ENCODE measurements around the gene PPA2. TPM values are rescaled to one million over a fixed set of nuclear protein-coding genes. Genes with fewer than 3 reads are reported as not detected.
"Not testable (repeated sequence)": the region's sequence is repeated elsewhere in the genome, so short reads cannot be mapped to it uniquely, and the experiment has no call there.

The PPA2 gene
- total and polyA plus RNA-seq, 4 donors, result 69.3 to 113 (median 82.7) TPM

DNA sequence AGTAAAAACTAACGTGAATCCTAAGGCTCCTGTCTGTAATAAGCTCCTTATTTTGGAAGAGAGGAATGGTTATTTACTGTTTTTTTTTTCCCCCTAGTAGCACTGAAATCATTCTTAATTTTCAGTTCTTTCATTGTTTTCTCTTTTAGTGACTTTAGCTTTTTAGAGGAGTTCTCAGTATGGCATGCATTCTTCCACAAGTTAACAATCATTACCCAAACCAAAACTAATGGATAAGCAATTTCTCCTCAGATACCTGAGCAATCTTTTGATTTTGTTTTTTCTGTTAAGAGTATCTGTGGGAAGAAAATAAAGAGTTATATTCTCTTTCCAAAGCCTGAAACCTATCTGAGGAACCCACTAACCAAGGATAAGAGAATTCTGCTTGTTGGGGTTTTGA is 16.7 kb upstream of the PPA2 start:
- H3K36me3 ChIP-seq (ENCODE audit: control insufficient read depth, insufficient read depth, low read length), result no peaks in the 10 kb centered on the region
- no peak overlapping the region for H3K27ac ChIP-seq (ENCODE audit: low read depth, low read length)
- no peaks in the 10 kb centered on the region for H3K4me1 ChIP-seq (ENCODE audit: control insufficient read depth, insufficient read depth, low read length)
- no peaks in the 10 kb centered on the region for H3K27me3 ChIP-seq (ENCODE audit: control insufficient read depth, insufficient read depth, low read length)
- H3K9me3 ChIP-seq (ENCODE audit: control insufficient read depth, insufficient read depth, low read length), result no peaks in the 10 kb centered on the region
- no peak for DNase-seq (ENCODE audit: low read depth in 4 of 6, low spot score in 6 of 6)
- WGBS (ENCODE audit: insufficient coverage), result no CpG with 5 or more reads among the region's 1 CpG
- H3K4me3 ChIP-seq (ENCODE audit: low read depth, low read length), result no peak overlapping the region

GRCh38 chr4:105483840-105484239 is 10.0 kb upstream of the PPA2 start:
- Histone ChIP-seq H3K36me3 (ENCODE audit: control insufficient read depth, insufficient read depth, low read length) (no peaks in the 10 kb centered on the region), H3K4me1 (ENCODE audit: control insufficient read depth, insufficient read depth, low read length) (no peaks in the 10 kb centered on the region), H3K27me3 (ENCODE audit: control insufficient read depth, insufficient read depth, low read length) (no peaks in the 10 kb centered on the region), H3K27ac (ENCODE audit: low read depth, low read length) (no peak overlapping the region), H3K4me3 (ENCODE audit: low read depth, low read length) (no peak overlapping the region), H3K9me3 (ENCODE audit: control insufficient read depth, insufficient read depth, low read length) (no peaks in the 10 kb centered on the region)
- WGBS (ENCODE audit: insufficient coverage), result 79% methylated on average over 2 of the region's 3 CpGs
- DNase-seq (ENCODE audit: low read depth in 4 of 6, low spot score in 6 of 6), result no peak

DNA sequence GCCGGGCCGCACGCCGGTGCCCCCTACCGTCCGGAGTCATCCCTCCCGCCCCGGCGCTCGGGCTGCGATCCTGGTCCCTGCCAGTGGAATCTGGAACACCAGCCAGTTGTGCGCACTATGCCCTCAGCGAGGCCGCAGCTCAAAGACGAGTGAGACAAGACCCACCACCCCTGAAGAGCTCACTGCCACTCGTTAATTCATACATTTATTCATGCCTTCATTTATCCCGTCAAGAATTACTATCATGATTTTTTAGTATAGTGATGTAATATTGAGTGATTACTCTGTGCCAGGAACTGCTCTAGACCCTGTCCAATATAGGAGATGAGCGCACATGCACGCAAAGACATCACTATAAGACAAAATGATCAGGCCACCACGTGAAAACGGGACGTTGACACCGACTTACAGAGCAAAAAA is 247 bp upstream of the PPA2 start:
- Histone ChIP-seq H3K9me3 (ENCODE audit: control insufficient read depth, insufficient read depth, low read length) (no peaks in the 10 kb centered on the region), H3K36me3 (ENCODE audit: control insufficient read depth, insufficient read depth, low read length) (no peaks in the 10 kb centered on the region), H3K27me3 (ENCODE audit: control insufficient read depth, insufficient read depth, low read length) (no peaks in the 10 kb centered on the region), H3K4me1 (ENCODE audit: control insufficient read depth, insufficient read depth, low read length) (no peaks in the 10 kb centered on the region), H3K27ac (ENCODE audit: low read depth, low read length) (peak overlapping the region; percentile 98), H3K4me3 (ENCODE audit: low read depth, low read length) (peak overlapping the region; percentile 96)
- peak in 4 of 6 donors; percentile 58 to 94 (median 76) for DNase-seq (ENCODE audit: low read depth in 4 of 6, low spot score in 6 of 6)
- 8% methylated on average over 15 of the region's 23 CpGs for WGBS (ENCODE audit: insufficient coverage)

DNA sequence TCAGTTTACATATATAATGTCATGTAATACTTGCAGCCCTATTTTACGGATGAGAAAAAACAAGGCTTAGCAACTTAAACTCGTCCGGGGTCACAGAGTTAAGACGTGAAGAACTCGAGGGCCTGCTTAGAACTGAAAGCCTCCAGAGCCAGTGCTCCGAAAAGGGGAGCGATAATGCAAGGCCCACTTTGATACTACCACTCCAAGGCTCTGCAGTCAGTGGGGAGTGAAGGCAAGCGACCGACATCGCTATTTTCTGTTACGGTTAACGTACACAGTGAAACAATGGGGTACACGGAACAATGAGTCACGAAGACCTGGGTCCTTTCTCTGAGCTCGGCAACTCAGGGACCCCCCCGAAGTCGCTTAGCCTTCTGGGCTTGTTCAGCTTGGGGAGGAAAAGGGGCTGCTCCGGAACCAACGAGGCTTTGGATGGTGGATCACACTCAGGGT is 965 bp downstream of the PPA2 start:
- no peaks in the 10 kb centered on the region for H3K9me3 ChIP-seq (ENCODE audit: control insufficient read depth, insufficient read depth, low read length)
- H3K36me3 ChIP-seq (ENCODE audit: control insufficient read depth, insufficient read depth, low read length), result no peaks in the 10 kb centered on the region
- no peaks in the 10 kb centered on the region for H3K27me3 ChIP-seq (ENCODE audit: control insufficient read depth, insufficient read depth, low read length)
- no peaks in the 10 kb centered on the region for H3K4me1 ChIP-seq (ENCODE audit: control insufficient read depth, insufficient read depth, low read length)
- peak in 1 of 6 donors; percentile 77 for DNase-seq (ENCODE audit: low read depth in 4 of 6, low spot score in 6 of 6)
- H3K4me3 ChIP-seq (ENCODE audit: low read depth, low read length), result peak overlapping the region; percentile 96
- under 1% methylated on average over 19 of the region's 19 CpGs for WGBS (ENCODE audit: insufficient coverage)
- H3K27ac ChIP-seq (ENCODE audit: low read depth, low read length), result peak overlapping the region; percentile 98

DNA sequence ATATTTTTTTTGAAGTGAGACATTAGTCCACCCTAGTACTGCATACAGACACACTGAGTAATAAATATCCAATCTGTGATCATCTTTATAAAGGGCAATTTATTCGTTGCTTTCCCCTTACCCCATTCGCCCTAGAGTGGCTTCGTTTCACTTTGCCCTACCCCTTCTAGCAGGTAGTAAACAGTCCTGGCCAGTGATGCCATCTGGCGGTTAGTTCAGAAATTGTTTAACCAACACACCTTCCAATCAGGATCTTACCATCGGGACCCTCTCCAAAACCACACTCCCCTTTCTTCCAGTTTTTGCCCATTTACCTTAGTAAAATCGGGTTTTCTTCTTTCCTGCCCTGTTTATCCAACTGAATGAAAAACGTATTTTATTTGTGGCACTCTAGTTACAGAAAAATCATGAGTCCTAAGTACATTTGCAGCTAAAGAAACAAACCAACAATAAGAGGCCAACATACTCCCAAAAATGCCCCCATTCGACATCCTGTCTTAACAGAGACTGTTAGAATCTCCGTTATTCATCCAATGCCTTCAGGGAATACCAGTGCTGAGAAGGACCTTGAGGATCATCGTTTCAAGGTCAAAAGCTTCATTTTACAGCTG is 2.2 kb downstream of the PPA2 start:
- Histone ChIP-seq H3K4me1 (ENCODE audit: control insufficient read depth, insufficient read depth, low read length) (no peaks in the 10 kb centered on the region), H3K27me3 (ENCODE audit: control insufficient read depth, insufficient read depth, low read length) (no peaks in the 10 kb centered on the region), H3K4me3 (ENCODE audit: low read depth, low read length) (peak overlapping the region; percentile 96), H3K27ac (ENCODE audit: low read depth, low read length) (no peak overlapping the region), H3K9me3 (ENCODE audit: control insufficient read depth, insufficient read depth, low read length) (no peaks in the 10 kb centered on the region), H3K36me3 (ENCODE audit: control insufficient read depth, insufficient read depth, low read length) (no peaks in the 10 kb centered on the region)
- DNase-seq (ENCODE audit: low read depth in 4 of 6, low spot score in 6 of 6), result peak; percentile 33 to 94 (median 68)
- WGBS (ENCODE audit: insufficient coverage), result 16% methylated on average over 8 of the region's 10 CpGs

GRCh38 chr4:105470766-105471165 is 3.1 kb downstream of the PPA2 start:
- Histone ChIP-seq H3K36me3 (ENCODE audit: control insufficient read depth, insufficient read depth, low read length) (no peaks in the 10 kb centered on the region), H3K27me3 (ENCODE audit: control insufficient read depth, insufficient read depth, low read length) (no peaks in the 10 kb centered on the region), H3K27ac (ENCODE audit: low read depth, low read length) (no peak overlapping the region), H3K9me3 (ENCODE audit: control insufficient read depth, insufficient read depth, low read length) (no peaks in the 10 kb centered on the region), H3K4me1 (ENCODE audit: control insufficient read depth, insufficient read depth, low read length) (no peaks in the 10 kb centered on the region), H3K4me3 (ENCODE audit: low read depth, low read length) (no peak overlapping the region)
- 94% methylated on average over 4 of the region's 6 CpGs for WGBS (ENCODE audit: insufficient coverage)
- no peak for DNase-seq (ENCODE audit: low read depth in 4 of 6, low spot score in 6 of 6)

DNA sequence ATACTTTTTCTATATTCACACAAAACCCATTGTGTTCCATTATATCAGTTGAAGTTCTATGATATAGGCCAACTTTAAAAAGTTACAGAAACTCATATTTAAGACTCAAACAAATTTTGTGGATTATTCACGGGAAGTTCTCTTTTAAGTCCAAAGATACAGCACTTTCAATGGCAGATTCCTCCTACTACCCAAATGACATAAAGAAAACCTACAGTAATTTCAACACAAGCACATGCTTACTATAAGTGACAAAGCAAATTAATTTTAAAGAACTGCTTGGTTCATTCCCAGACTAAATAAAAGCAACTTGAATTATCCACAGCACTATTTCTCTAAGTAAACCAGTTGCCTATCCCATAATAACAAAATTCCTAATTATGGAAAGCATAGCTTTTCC is 4.1 kb downstream of the PPA2 start:
- no peaks in the 10 kb centered on the region for H3K27me3 ChIP-seq (ENCODE audit: control insufficient read depth, insufficient read depth, low read length)
- H3K4me3 ChIP-seq (ENCODE audit: low read depth, low read length), result no peak overlapping the region
- H3K36me3 ChIP-seq (ENCODE audit: control insufficient read depth, insufficient read depth, low read length), result no peaks in the 10 kb centered on the region
- no peaks in the 10 kb centered on the region for H3K9me3 ChIP-seq (ENCODE audit: control insufficient read depth, insufficient read depth, low read length)
- no peak for DNase-seq (ENCODE audit: low read depth in 4 of 6, low spot score in 6 of 6)
- H3K4me1 ChIP-seq (ENCODE audit: control insufficient read depth, insufficient read depth, low read length), result no peaks in the 10 kb centered on the region
- 100% methylated on average over 1 of the region's 1 CpG for WGBS (ENCODE audit: insufficient coverage)
- H3K27ac ChIP-seq (ENCODE audit: low read depth, low read length), result no peak overlapping the region

GRCh38 chr4:105466580-105466979 is 7.3 kb downstream of the PPA2 start:
- no peak overlapping the region for H3K27ac ChIP-seq (ENCODE audit: low read depth, low read length)
- DNase-seq (ENCODE audit: low read depth in 4 of 6, low spot score in 6 of 6), result no peak
- no peaks in the 10 kb centered on the region for H3K9me3 ChIP-seq (ENCODE audit: control insufficient read depth, insufficient read depth, low read length)
- H3K4me1 ChIP-seq (ENCODE audit: control insufficient read depth, insufficient read depth, low read length), result no peaks in the 10 kb centered on the region
- no peaks in the 10 kb centered on the region for H3K36me3 ChIP-seq (ENCODE audit: control insufficient read depth, insufficient read depth, low read length)
- WGBS (ENCODE audit: insufficient coverage), result 100% methylated on average over 5 of the region's 6 CpGs
- H3K27me3 ChIP-seq (ENCODE audit: control insufficient read depth, insufficient read depth, low read length), result no peaks in the 10 kb centered on the region
- no peak overlapping the region for H3K4me3 ChIP-seq (ENCODE audit: low read depth, low read length)

DNA sequence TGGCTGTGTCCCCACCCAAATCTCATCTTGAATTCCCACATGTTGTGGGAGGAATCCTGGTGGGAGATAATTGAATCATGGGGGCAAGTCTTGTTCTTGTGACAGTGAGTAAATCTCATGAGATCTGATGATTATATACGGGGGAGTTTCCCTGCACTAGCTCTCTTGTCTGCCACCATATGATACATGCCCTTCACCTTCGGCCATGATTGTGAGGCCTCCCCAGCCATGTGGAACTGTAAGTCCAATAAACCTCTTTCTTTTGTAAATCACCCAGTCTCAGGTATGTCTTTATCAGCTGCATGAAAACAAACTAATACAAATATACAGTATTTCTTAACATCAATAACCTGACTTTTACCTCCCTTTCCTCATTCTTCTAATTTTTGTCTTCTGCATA is 9.3 kb downstream of the PPA2 start:
- not testable (repeated sequence) for DNase-seq (ENCODE audit: low read depth in 4 of 6, low spot score in 6 of 6); H3K36me3 ChIP-seq (ENCODE audit: control insufficient read depth, insufficient read depth, low read length); H3K4me1 ChIP-seq (ENCODE audit: control insufficient read depth, insufficient read depth, low read length); H3K27me3 ChIP-seq (ENCODE audit: control insufficient read depth, insufficient read depth, low read length); H3K27ac ChIP-seq (ENCODE audit: low read depth, low read length); H3K4me3 ChIP-seq (ENCODE audit: low read depth, low read length); H3K9me3 ChIP-seq (ENCODE audit: control insufficient read depth, insufficient read depth, low read length)
- WGBS (ENCODE audit: insufficient coverage), result no CpG with 5 or more reads among the region's 2 CpGs

DNA sequence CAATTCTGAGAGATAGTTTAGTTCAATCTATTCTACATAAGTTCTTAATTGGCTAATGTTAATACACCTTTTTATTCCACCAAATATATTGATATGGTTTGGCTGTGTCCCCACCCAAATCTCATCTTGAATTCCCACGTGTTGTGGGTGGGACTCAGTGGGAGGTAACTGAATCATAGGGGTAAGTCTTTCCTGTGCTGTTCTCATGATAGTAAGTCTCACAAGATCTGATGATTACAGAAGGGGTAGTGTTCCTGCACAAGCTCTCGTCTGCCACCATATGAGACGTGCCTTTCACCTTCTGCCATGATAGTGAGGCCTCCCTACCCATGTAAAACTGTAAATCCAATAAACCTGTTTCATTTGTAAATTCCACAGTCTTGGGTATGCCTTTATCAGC is 11.3 kb downstream of the PPA2 start:
- Histone ChIP-seq H3K36me3 (ENCODE audit: control insufficient read depth, insufficient read depth, low read length) (no peaks in the 10 kb centered on the region), H3K4me1 (ENCODE audit: control insufficient read depth, insufficient read depth, low read length) (no peaks in the 10 kb centered on the region), H3K27ac (ENCODE audit: low read depth, low read length) (no peak overlapping the region), H3K27me3 (ENCODE audit: control insufficient read depth, insufficient read depth, low read length) (no peaks in the 10 kb centered on the region), H3K9me3 (ENCODE audit: control insufficient read depth, insufficient read depth, low read length) (no peaks in the 10 kb centered on the region), H3K4me3 (ENCODE audit: low read depth, low read length) (no peak overlapping the region)
- no peak for DNase-seq (ENCODE audit: low read depth in 4 of 6, low spot score in 6 of 6)
- WGBS (ENCODE audit: insufficient coverage), result 100% methylated on average over 2 of the region's 3 CpGs

Measured in spinal cord (tissue), 10 donors.